ENCODE measurements around the gene PLXNA2. TPM values are rescaled to one million over a fixed set of nuclear protein-coding genes. Genes with fewer than 3 reads are reported as not detected.

PLXNA2 gene
- total and polyA plus RNA-seq, 3 donors from 2014 or later, result 4.1 to 5.5 (median 4.7) TPM

GRCh38 chr1:208127284-208127683 lies 116.9 kb downstream of the PLXNA2 start:
- Histone ChIP-seq H3K4me3 (no peak overlapping the region), H3K4me1 (no peaks in the 10 kb centered on the region), H3K27me3 (no peaks in the 10 kb centered on the region), H3K36me3 (ENCODE audit: low read depth, missing control alignments) (no peaks in the 10 kb centered on the region), H3K27ac (no peak overlapping the region), H3K9me3 (no peaks in the 10 kb centered on the region)
- intact Hi-C loops (cut with DNase I; ENCODE audit: low total_unique reads), result no loop called here
- 89 to 93% methylated on average over 2 of the region's 2 CpGs for WGBS, 2 donors
- no peak for DNase-seq
- TF ChIP-seq POLR2A (IDR thresholded peaks at IDR 0.05) (no peak), CTCF (IDR thresholded peaks at IDR 0.05) (no peak)

- no peak for DNase-seq
- no peaks in the 10 kb centered on the region for H3K27me3 ChIP-seq
- no peaks in the 10 kb centered on the region for H3K36me3 ChIP-seq (ENCODE audit: low read depth, missing control alignments)
- no peak overlapping the region for H3K27ac ChIP-seq
- H3K9me3 ChIP-seq, result no peaks in the 10 kb centered on the region
- no peak overlapping the region for H3K4me3 ChIP-seq
- 66 to 82% methylated on average over 2 of the region's 2 CpGs for WGBS, 2 donors
- TF ChIP-seq POLR2A (IDR thresholded peaks at IDR 0.05) (no peak), CTCF (IDR thresholded peaks at IDR 0.05) (no peak)
- intact Hi-C loops (cut with DNase I; ENCODE audit: low total_unique reads), result no loop called here
- H3K4me1 ChIP-seq, result no peaks in the 10 kb centered on the region
Observed at GRCh38 chr1:208126108-208126507, 118.1 kb downstream of the PLXNA2 start.

- 95 to 97% methylated on average over 4 of the region's 4 CpGs for WGBS, 2 donors
Observed at GRCh38 chr1:208122612-208123358, 121.4 kb downstream of the PLXNA2 start.

GRCh38 chr1:208121813-208122364 lies 122.3 kb downstream of the PLXNA2 start:
- H3K4me1 ChIP-seq, result no peaks in the 10 kb centered on the region
- no peak for DNase-seq
- 88 to 98% methylated on average over 3 of the region's 3 CpGs for WGBS, 2 donors
- no peaks in the 10 kb centered on the region for H3K36me3 ChIP-seq (ENCODE audit: low read depth, missing control alignments)
- H3K9me3 ChIP-seq, result no peaks in the 10 kb centered on the region
- no peak overlapping the region for H3K27ac ChIP-seq
- H3K27me3 ChIP-seq, result no peaks in the 10 kb centered on the region
- TF ChIP-seq POLR2A (IDR thresholded peaks at IDR 0.05), result no peak
- no peak for TF ChIP-seq CTCF (IDR thresholded peaks at IDR 0.05)
- no peak overlapping the region for H3K4me3 ChIP-seq
- intact Hi-C loops (cut with DNase I; ENCODE audit: low total_unique reads), result no loop called here

More at GRCh38 chr1:208122612-208123358, 121.4 kb downstream of the PLXNA2 start:
- H3K27ac ChIP-seq, result no peak overlapping the region
- no peaks in the 10 kb centered on the region for H3K27me3 ChIP-seq
- H3K4me1 ChIP-seq, result no peaks in the 10 kb centered on the region
- no peaks in the 10 kb centered on the region for H3K36me3 ChIP-seq (ENCODE audit: low read depth, missing control alignments)
- H3K9me3 ChIP-seq, result no peaks in the 10 kb centered on the region
- intact Hi-C loops (cut with DNase I; ENCODE audit: low total_unique reads), result no loop called here
- H3K4me3 ChIP-seq, result no peak overlapping the region
- no peak for DNase-seq
- no peak for TF ChIP-seq POLR2A (IDR thresholded peaks at IDR 0.05)
- TF ChIP-seq CTCF (IDR thresholded peaks at IDR 0.05), result no peak

- WGBS, 2 donors, result 77 to 92% methylated on average over 2 of the region's 2 CpGs
Observed at GRCh38 chr1:208120431-208120790, 123.8 kb downstream of the PLXNA2 start.

More at GRCh38 chr1:208120431-208120790, 123.8 kb downstream of the PLXNA2 start:
- intact Hi-C loops (cut with DNase I; ENCODE audit: low total_unique reads), result no loop called here
- no peak overlapping the region for H3K27ac ChIP-seq
- no peaks in the 10 kb centered on the region for H3K36me3 ChIP-seq (ENCODE audit: low read depth, missing control alignments)
- no peak overlapping the region for H3K4me3 ChIP-seq
- no peak for DNase-seq
- no peaks in the 10 kb centered on the region for H3K9me3 ChIP-seq
- H3K4me1 ChIP-seq, result no peaks in the 10 kb centered on the region
- no peaks in the 10 kb centered on the region for H3K27me3 ChIP-seq
- TF ChIP-seq POLR2A (IDR thresholded peaks at IDR 0.05) (no peak), CTCF (IDR thresholded peaks at IDR 0.05) (no peak)
